Activated T-cell treated with anti-CD3 and anti-CD28 coated beads, Interleukin-2, amount 50 U/mL, for 1 hour (primary cell): ENCODE measurements around the gene ADGRA1.

ENCODE experiments used
- DNase-seq: peaks from one replicate; pipeline ENCODE4 v3.0.0-alpha.2; 2020

Gene ADGRA1

GRCh38 chr10:133079836-133080682 is 7.7 kb upstream of the ADGRA1 start:
- DNase-seq, result no peak

- DNase-seq, result no peak
Measured at GRCh38 chr10:133080683-133081040, 7.1 kb upstream of the ADGRA1 start.

- DNase-seq, result no peak
Measured at GRCh38 chr10:133081636-133082035, 6.1 kb upstream of the ADGRA1 start.

- no peak for DNase-seq
Measured at GRCh38 chr10:133082685-133083421, 4.9 kb upstream of the ADGRA1 start.

GRCh38 chr10:133083422-133084100 is 4.2 kb upstream of the ADGRA1 start:
- no peak for DNase-seq

- no peak for DNase-seq
Measured at GRCh38 chr10:133084491-133084890, 3.2 kb upstream of the ADGRA1 start.

- DNase-seq, result no peak
Measured at GRCh38 chr10:133085251-133086125, 2.2 kb upstream of the ADGRA1 start.

GRCh38 chr10:133086247-133086646 is 1.5 kb upstream of the ADGRA1 start:
- no peak for DNase-seq

GRCh38 chr10:133087045-133087678 is 562 bp upstream of the ADGRA1 start:
- no peak for DNase-seq

GRCh38 chr10:133088179-133088955 is 643 bp downstream of the ADGRA1 start:
- no peak for DNase-seq

- DNase-seq, result no peak
Measured at GRCh38 chr10:133088956-133089800, 1.5 kb downstream of the ADGRA1 start.

GRCh38 chr10:133090101-133090500 is 2.4 kb downstream of the ADGRA1 start:
- DNase-seq, result no peak

GRCh38 chr10:133090654-133091053 is 2.9 kb downstream of the ADGRA1 start:
- DNase-seq, result no peak

GRCh38 chr10:133091316-133091715 is 3.6 kb downstream of the ADGRA1 start:
- DNase-seq, result no peak

- DNase-seq, result no peak
Measured at GRCh38 chr10:133093291-133093690, 5.6 kb downstream of the ADGRA1 start.

GRCh38 chr10:133094286-133094685 is 6.6 kb downstream of the ADGRA1 start:
- no peak for DNase-seq

- DNase-seq, result no peak
Measured at GRCh38 chr10:133094866-133095265, 7.1 kb downstream of the ADGRA1 start.

- DNase-seq, result no peak
Measured at GRCh38 chr10:133095586-133095985, 7.9 kb downstream of the ADGRA1 start.

- DNase-seq, result no peak
Measured at GRCh38 chr10:133096616-133097269, 9.0 kb downstream of the ADGRA1 start.

- DNase-seq, result no peak
Measured at GRCh38 chr10:133097418-133097817, 9.7 kb downstream of the ADGRA1 start.
